Measurements from ENCODE around the gene S100A16. TPM values are rescaled to one million over a fixed set of nuclear protein-coding genes. Genes with fewer than 3 reads are reported as not detected.

Gene S100A16
- total RNA-seq, 1 experiment from 2014 or later = 196 TPM

- Histone ChIP-seq H3K9ac (ENCODE audit: low read length) (no peak overlapping the region), H3K4me1 (ENCODE audit: control insufficient read depth in 1 of 2, insufficient read depth in 2 of 2, low read length in 2 of 2) (peaks cover 0 to 8% of the 10 kb centered on the region in 2 experiments; a peak in 2 of 4 replicates), H3K4me2 (ENCODE audit: low read length) (no peak overlapping the region), H3K27ac (ENCODE audit: low read depth, low read length) (no peak overlapping the region), H3K36me3 (ENCODE audit: control insufficient read depth in 1 of 2, insufficient read depth in 2 of 2, low read length in 2 of 2) (peaks cover 28 to 31% of the 10 kb centered on the region in 2 experiments), H2AFZ (ENCODE audit: low read depth, low read length, poor library complexity, severe bottlenecking) (no peak overlapping the region), H3K79me2 (ENCODE audit: insufficient read depth, low read length) (peaks cover 20% of the 10 kb centered on the region; the same call in 1 of the 2 replicates), H3K9me2 (ENCODE audit: insufficient read depth) (no peaks in the 10 kb centered on the region), H3K9me3 (ENCODE audit: control insufficient read depth in 1 of 2, insufficient read depth in 1 of 2, low read depth in 1 of 2, low read length in 2 of 2) (no peaks in the 10 kb centered on the region), H3K4me3 (replicated peaks in 1 of 2; ENCODE audit: low read depth in 1 of 2, low read length in 2 of 2) (no peak overlapping the region), H3K27me3 (ENCODE audit: insufficient read depth, low read length) (no peaks in the 10 kb centered on the region), H4K20me1 (ENCODE audit: insufficient read depth) (peaks cover 6% of the 10 kb centered on the region; the same call in 1 of the 2 replicates)
- TF ChIP-seq POLR2AphosphoS5 (IDR thresholded peaks at IDR 0.05; ENCODE audit: low read depth, low read length) (peak; percentile 49; the same call in 1 of the 2 replicates), YY1 (IDR thresholded peaks at IDR 0.05; ENCODE audit: extremely low read depth, insufficient replicate concordance, low read depth, low read length) (no peak)
- DNase-seq (ENCODE audit: low read depth, low spot score) = no peak
- ChIA-PET CTCF (interaction anchor here (1.5 to 1.6 kb wide), 2 partner anchors 75 to 137 kb away, joined by 4 to 7 read pairs; no protein-coding TSS in a partner anchor), RAD21 (ENCODE audit: low non-redundant PET in 1 of 2, low total read pairs in 2 of 2, uncharacterized antibody in 2 of 2, unreplicated experiment in 2 of 2) (no interaction called here), POLR2A (interaction anchor here (2.8 kb wide), 1 partner anchor 14 kb away, joined by 12 read pairs; the partner anchor contains the start of gene CHTOP)
- intact Hi-C loops (cut with micrococcal nuclease) = no loop called here
- ATAC-seq = peak; percentile 21
- BruUV-seq (replicated peaks) = no TSS peak
Observed at GRCh38 chr1:153648000-153648643, 35.2 kb upstream of the S100A16 start.

GRCh38 chr1:153647346-153647714, 34.4 kb upstream of the S100A16 start:
- H4K20me1 ChIP-seq (ENCODE audit: insufficient read depth) = peaks cover 6% of the 10 kb centered on the region; the same call in 1 of the 2 replicates
- H3K9me3 ChIP-seq (ENCODE audit: control insufficient read depth in 1 of 2, insufficient read depth in 1 of 2, low read depth in 1 of 2, low read length in 2 of 2) = no peaks in the 10 kb centered on the region
- H3K27ac ChIP-seq (ENCODE audit: low read depth, low read length) = no peak overlapping the region
- peaks cover 0 to 4% of the 10 kb centered on the region in 2 experiments; a peak in 2 of 4 replicates for H3K4me1 ChIP-seq (ENCODE audit: control insufficient read depth in 1 of 2, insufficient read depth in 2 of 2, low read length in 2 of 2)
- no peaks in the 10 kb centered on the region for H3K27me3 ChIP-seq (ENCODE audit: insufficient read depth, low read length)
- TF ChIP-seq TCF7L2 (IDR thresholded peaks at IDR 0.05; ENCODE audit: borderline replicate concordance, extremely low read depth, insufficient read depth, insufficient read length) (no peak), JUND (IDR thresholded peaks at IDR 0.05) (peak; percentile 43), POLR2A (IDR thresholded peaks at IDR 0.05; ENCODE audit: borderline replicate concordance, extremely low read depth, insufficient read depth, insufficient read length) (peak; percentile 18), POLR2AphosphoS5 (IDR thresholded peaks at IDR 0.05; ENCODE audit: low read depth, low read length) (0 out of 2 replicates have a peak, but pooled peaks have one; percentile 43)
- no peak overlapping the region for H3K9ac ChIP-seq (ENCODE audit: low read length)
- ChIA-PET CTCF (interaction anchor here (1.5 to 1.6 kb wide), 2 partner anchors 75 to 136 kb away, joined by 4 to 7 read pairs; no protein-coding TSS in a partner anchor), POLR2A (interaction anchor here (2.8 kb wide), 1 partner anchor 13 kb away, joined by 12 read pairs; the partner anchor contains the start of gene CHTOP), RAD21 (ENCODE audit: low non-redundant PET in 1 of 2, low total read pairs in 2 of 2, uncharacterized antibody in 2 of 2, unreplicated experiment in 2 of 2) (no interaction called here)
- H2AFZ ChIP-seq (ENCODE audit: low read depth, low read length, poor library complexity, severe bottlenecking) = no peak overlapping the region
- DNase-seq (ENCODE audit: low read depth, low spot score) (no peak), ATAC-seq (peak; percentile 54)
- H3K4me2 ChIP-seq (ENCODE audit: low read length) = no peak overlapping the region
- H3K4me3 ChIP-seq (replicated peaks in 1 of 2; ENCODE audit: low read depth in 1 of 2, low read length in 2 of 2) = no peak overlapping the region
- no peaks in the 10 kb centered on the region for H3K9me2 ChIP-seq (ENCODE audit: insufficient read depth)
- no TSS peak for BruUV-seq (replicated peaks)
- H3K79me2 ChIP-seq (ENCODE audit: insufficient read depth, low read length) = peaks cover 28% of the 10 kb centered on the region; the same call in 1 of the 2 replicates
- intact Hi-C loops (cut with micrococcal nuclease) = no loop called here
- H3K36me3 ChIP-seq (ENCODE audit: control insufficient read depth in 1 of 2, insufficient read depth in 2 of 2, low read length in 2 of 2) = peaks cover 36 to 39% of the 10 kb centered on the region in 2 experiments

Data from HCT116 (cell line).